DND-41 (cell line): ENCODE results near the gene OTOGL.

Experiments used
- ATAC-seq: fragments of 200-7000 bp; cut with Tn5 transposase; 3 replicates; pipeline ENCODE4 v1.9.1; 2021; ENCODE audit warnings: low read depth; ENCODE audit not compliant: insufficient read depth
- DNase-seq: peaks from one replicate; pipeline ENCODE4 v3.0.0-alpha.2; 2020
- H2AFZ ChIP-seq: 2 replicates; pipeline ENCODE4 v1.6.0; 2012; ENCODE audit warnings: low read depth, low read length
- H3K27ac ChIP-seq: 2 replicates; pipeline ENCODE4 v1.5.1; 2012; ENCODE audit warnings: low read length, inconsistent platforms
- H3K27me3 ChIP-seq: fragments of 200-600 bp; sonication (generic); 2 replicates; pipeline ENCODE4 v1.6.0; 2012; ENCODE audit warnings: low read length, mild to moderate bottlenecking, inconsistent platforms; ENCODE audit not compliant: insufficient read depth, poor library complexity
- H3K36me3 ChIP-seq: 2 replicates; pipeline ENCODE4 v1.5.1; 2012; ENCODE audit warnings: low read length, inconsistent platforms; ENCODE audit not compliant: insufficient read depth
- H3K4me1 ChIP-seq: 2 replicates; pipeline ENCODE4 v1.5.1; 2012; ENCODE audit warnings: mild to moderate bottlenecking, low read length; ENCODE audit not compliant: insufficient read depth
- H3K4me2 ChIP-seq: 2 replicates; pipeline ENCODE4 v1.6.0; 2012; ENCODE audit warnings: mild to moderate bottlenecking, moderate library complexity, low read length, inconsistent platforms; ENCODE audit not compliant: insufficient read depth
- H3K4me3 ChIP-seq, 2 experiments: fragments of 200-600 bp in 1 of 2; shearing (Covaris generic) in 1 of 2; 2 replicates each; pipeline ENCODE4 v1.5.1; 2012 to 2016; ENCODE audit warnings: inconsistent platforms in 2 of 2, low read length in 2 of 2, mild to moderate bottlenecking in 2 of 2, low read depth in 1 of 2, moderate library complexity in 1 of 2
- H3K79me2 ChIP-seq: 2 replicates; pipeline ENCODE4 v1.6.0; 2012; ENCODE audit warnings: low read length, inconsistent platforms; ENCODE audit not compliant: insufficient read depth
- H3K9ac ChIP-seq: 2 replicates; pipeline ENCODE4 v1.6.0; 2012; ENCODE audit warnings: low read depth, mild to moderate bottlenecking, inconsistent platforms, low read length, moderate library complexity
- H3K9me3 ChIP-seq: 2 replicates; pipeline ENCODE4 v1.5.1; 2012; ENCODE audit warnings: low read length, moderate library complexity, mild to moderate bottlenecking, inconsistent platforms; ENCODE audit not compliant: insufficient read depth, severe bottlenecking
- H4K20me1 ChIP-seq: 2 replicates; pipeline ENCODE4 v1.6.0; 2012; ENCODE audit warnings: low read length; ENCODE audit not compliant: insufficient read depth
- CTCF ChIP-seq: IDR thresholded peaks from 2 replicates; pipeline ENCODE4 v1.5.1; 2012; ENCODE audit warnings: borderline replicate concordance, low read length, moderate library complexity, mild to moderate bottlenecking; ENCODE audit not compliant: poor library complexity, severe bottlenecking; ENCODE audit errors: extremely low read depth
- EZH2 ChIP-seq: IDR thresholded peaks from 3 replicates; pipeline ENCODE4 v1.6.1; 2012; ENCODE audit warnings: borderline replicate concordance, low read depth, mild to moderate bottlenecking, moderate library complexity, low read length, inconsistent platforms; ENCODE audit not compliant: severe bottlenecking

Gene OTOGL

GRCh38 chr12:80208071-80208470 is 108.7 kb downstream of the OTOGL start:
- no peak overlapping the region for H3K27ac ChIP-seq
- TF ChIP-seq EZH2 (no peak), CTCF (no peak)
- H4K20me1 ChIP-seq, result no peaks in the 10 kb centered on the region
- no peak overlapping the region for H3K4me3 ChIP-seq
- H3K36me3 ChIP-seq, result no peaks in the 10 kb centered on the region
- no peak for DNase-seq
- H3K27me3 ChIP-seq, result no peaks in the 10 kb centered on the region
- H3K9ac ChIP-seq, result no peak overlapping the region
- no peaks in the 10 kb centered on the region for H3K9me3 ChIP-seq
- H3K4me1 ChIP-seq, result no peaks in the 10 kb centered on the region
- no peak overlapping the region for H3K4me2 ChIP-seq
- no peaks in the 10 kb centered on the region for H3K79me2 ChIP-seq
- H2AFZ ChIP-seq, result no peak overlapping the region
- ATAC-seq, result no peak

GRCh38 chr12:80211671-80212070 is 112.3 kb downstream of the OTOGL start:
- TF ChIP-seq EZH2 (no peak), CTCF (no peak)
- H3K27me3 ChIP-seq, result no peaks in the 10 kb centered on the region
- ATAC-seq (no peak), DNase-seq (no peak)
- H3K27ac ChIP-seq, result no peak overlapping the region
- no peaks in the 10 kb centered on the region for H4K20me1 ChIP-seq
- H3K4me3 ChIP-seq, result no peak overlapping the region
- H3K9me3 ChIP-seq, result no peaks in the 10 kb centered on the region
- no peaks in the 10 kb centered on the region for H3K36me3 ChIP-seq
- no peak overlapping the region for H3K9ac ChIP-seq
- H3K4me2 ChIP-seq, result no peak overlapping the region
- no peaks in the 10 kb centered on the region for H3K4me1 ChIP-seq
- H2AFZ ChIP-seq, result no peak overlapping the region
- no peaks in the 10 kb centered on the region for H3K79me2 ChIP-seq

- no peak overlapping the region for H2AFZ ChIP-seq
- no peaks in the 10 kb centered on the region for H3K27me3 ChIP-seq
- ATAC-seq (no peak), DNase-seq (no peak)
- H3K9me3 ChIP-seq, result no peaks in the 10 kb centered on the region
- H4K20me1 ChIP-seq, result no peaks in the 10 kb centered on the region
- no peaks in the 10 kb centered on the region for H3K4me1 ChIP-seq
- TF ChIP-seq CTCF, result no peak
- TF ChIP-seq EZH2, result no peak
- no peak overlapping the region for H3K9ac ChIP-seq
- H3K4me3 ChIP-seq, result no peak overlapping the region
- no peaks in the 10 kb centered on the region for H3K36me3 ChIP-seq
- no peak overlapping the region for H3K4me2 ChIP-seq
- no peaks in the 10 kb centered on the region for H3K79me2 ChIP-seq
- H3K27ac ChIP-seq, result no peak overlapping the region
Observed at GRCh38 chr12:80212938-80213645, 113.8 kb downstream of the OTOGL start.

- Histone ChIP-seq H3K27ac (no peak overlapping the region), H3K4me1 (no peaks in the 10 kb centered on the region), H3K27me3 (no peaks in the 10 kb centered on the region), H3K36me3 (no peaks in the 10 kb centered on the region), H2AFZ (no peak overlapping the region), H3K4me2 (no peak overlapping the region), H3K9me3 (no peaks in the 10 kb centered on the region), H3K4me3 (no peak overlapping the region), H3K79me2 (no peaks in the 10 kb centered on the region), H3K9ac (no peak overlapping the region), H4K20me1 (no peaks in the 10 kb centered on the region)
- ATAC-seq (no peak), DNase-seq (no peak)
- no peak for TF ChIP-seq CTCF
- TF ChIP-seq EZH2, result no peak
Observed at GRCh38 chr12:80213871-80214270, 114.5 kb downstream of the OTOGL start.
